Lower lobe of right lung (tissue), 2 donors: ENCODE measurements around the gene KMT2D. TPM values are rescaled to one million over a fixed set of nuclear protein-coding genes. Genes with fewer than 3 reads are reported as not detected.

Source experiments
- ATAC-seq, 2 donors: fragments of 200-7000 bp; cut with Tn5 transposase; one replicate each; pipeline ENCODE4 v1.9.1; 2020 to 2022; ENCODE audit warnings: mild to moderate bottlenecking in 2 of 2, moderate library complexity in 2 of 2
- DNase-seq: peaks from one replicate; pipeline ENCODE4 v3.0.0-alpha.2; 2020
- H3K27ac ChIP-seq: fragments of 200-600 bp; one replicate; pipeline ENCODE4 v1.8.0; 2022
- H3K27me3 ChIP-seq: fragments of 200-600 bp; one replicate; pipeline ENCODE4 v1.8.0; 2022; ENCODE audit warnings: low read depth
- H3K36me3 ChIP-seq: fragments of 200-600 bp; one replicate; pipeline ENCODE4 v1.8.0; 2022; ENCODE audit warnings: mild to moderate bottlenecking
- H3K4me1 ChIP-seq: fragments of 200-600 bp; one replicate; pipeline ENCODE4 v1.8.0; 2022
- H3K4me3 ChIP-seq: fragments of 200-600 bp; one replicate; pipeline ENCODE4 v1.8.0; 2022; ENCODE audit warnings: mild to moderate bottlenecking
- H3K9me3 ChIP-seq: fragments of 200-600 bp; one replicate; pipeline ENCODE4 v1.8.0; 2022
- CTCF ChIP-seq: fragments of 200-600 bp; IDR thresholded peaks from one replicate; pipeline ENCODE4 v1.8.0; 2022; ENCODE audit warnings: antibody characterized with exemption, mild to moderate bottlenecking
- intact Hi-C: fragments of 100-400 bp; cut with DNase I; formaldehyde crosslinking; loops from one replicate; pipeline ENCODE4 v1.11.0; 2022
- total RNA-seq: library from RNA; stranded (reverse); fragmentation: NEBNext Ultra II Directional; extraction: Animal tissue kit (Norgen Biotek cat#: 25700); gene quantifications from one replicate; pipeline ENCODE4 v1.2.1, GENCODE V29; 2021
- donor health status: DM: no; HTN: yes; CAD: no; lungs with severe emphysema.

Gene KMT2D
- total RNA-seq, 1 donor from 2014 or later, result 114 TPM

- H3K36me3 ChIP-seq, result peaks cover 96% of the 10 kb centered on the region
- DNase-seq (no peak), ATAC-seq (no peak)
- H3K27me3 ChIP-seq, result no peaks in the 10 kb centered on the region
- H3K4me3 ChIP-seq, result no peak overlapping the region
- no peak overlapping the region for H3K27ac ChIP-seq
- no peaks in the 10 kb centered on the region for H3K9me3 ChIP-seq
- H3K4me1 ChIP-seq, result no peaks in the 10 kb centered on the region
- TF ChIP-seq CTCF, result no peak
- intact Hi-C loops, result no loop called here
Measured at GRCh38 chr12:49025463-49025862, 35.1 kb downstream of the KMT2D start.

GRCh38 chr12:49024543-49024942, 36.1 kb downstream of the KMT2D start:
- Histone ChIP-seq H3K27me3 (no peaks in the 10 kb centered on the region), H3K9me3 (no peaks in the 10 kb centered on the region), H3K4me1 (peaks cover 1% of the 10 kb centered on the region), H3K27ac (no peak overlapping the region), H3K4me3 (no peak overlapping the region), H3K36me3 (peaks cover 89% of the 10 kb centered on the region)
- no peak for ATAC-seq
- no peak for DNase-seq
- intact Hi-C loops, result no loop called here
- TF ChIP-seq CTCF, result no peak

GRCh38 chr12:49023812-49024211, 36.8 kb downstream of the KMT2D start:
- no peak overlapping the region for H3K27ac ChIP-seq
- no peak overlapping the region for H3K4me3 ChIP-seq
- no peak for ATAC-seq
- no peaks in the 10 kb centered on the region for H3K9me3 ChIP-seq
- peaks cover 82% of the 10 kb centered on the region for H3K36me3 ChIP-seq
- no peak for TF ChIP-seq CTCF
- DNase-seq, result no peak
- intact Hi-C loops, result no loop called here
- H3K27me3 ChIP-seq, result no peaks in the 10 kb centered on the region
- H3K4me1 ChIP-seq, result peaks cover 4% of the 10 kb centered on the region

GRCh38 chr12:49022558-49023178, 37.9 kb downstream of the KMT2D start:
- no peak overlapping the region for H3K4me3 ChIP-seq
- H3K36me3 ChIP-seq, result peaks cover 70% of the 10 kb centered on the region
- no peak overlapping the region for H3K27ac ChIP-seq
- H3K27me3 ChIP-seq, result no peaks in the 10 kb centered on the region
- ATAC-seq (no peak), DNase-seq (no peak)
- intact Hi-C loops, result no loop called here
- no peak for TF ChIP-seq CTCF
- peaks cover 8% of the 10 kb centered on the region for H3K4me1 ChIP-seq
- no peaks in the 10 kb centered on the region for H3K9me3 ChIP-seq

- peaks cover 17% of the 10 kb centered on the region for H3K4me1 ChIP-seq
- no peaks in the 10 kb centered on the region for H3K9me3 ChIP-seq
- no peak for DNase-seq
- peaks cover 57% of the 10 kb centered on the region for H3K36me3 ChIP-seq
- ATAC-seq, result no peak
- intact Hi-C loops, result no loop called here
- TF ChIP-seq CTCF, result no peak
- H3K27ac ChIP-seq, result no peak overlapping the region
- H3K27me3 ChIP-seq, result no peaks in the 10 kb centered on the region
- no peak overlapping the region for H3K4me3 ChIP-seq
Measured at GRCh38 chr12:49021292-49021915, 39.2 kb downstream of the KMT2D start.
